ENCODE results near the gene HOPX. TPM values are rescaled to one million over a fixed set of nuclear protein-coding genes. Genes with fewer than 3 reads are reported as not detected.

HOPX gene
- total RNA-seq, 1 donor from 2014 or later: 42.1 TPM

- H3K27ac Mint-ChIP-seq: no peak overlapping the region
- H3K36me3 Mint-ChIP-seq: no peaks in the 10 kb centered on the region
- TF ChIP-seq CTCF (conservative IDR thresholded peaks at IDR 0.05): no peak
- no peak overlapping the region for H3K4me3 Mint-ChIP-seq
- no peaks in the 10 kb centered on the region for H3K4me1 Mint-ChIP-seq (ENCODE audit: unreplicated experiment)
- DNase-seq (ENCODE audit: extremely low spot score, unreplicated experiment): no peak
- no peaks in the 10 kb centered on the region for H3K27me3 Mint-ChIP-seq
- peaks cover 15% of the 10 kb centered on the region for H3K9me3 Mint-ChIP-seq
These were observed 54.7 kb downstream of the HOPX start for GRCh38 chr4:56626420-56626819.

GRCh38 chr4:56622176-56622575, 58.9 kb downstream of the HOPX start:
- Mint-ChIP-seq H3K4me3 (no peak overlapping the region), H3K9me3 (peaks cover 17% of the 10 kb centered on the region), H3K4me1 (ENCODE audit: unreplicated experiment) (peaks cover 5% of the 10 kb centered on the region), H3K27ac (no peak overlapping the region), H3K27me3 (no peaks in the 10 kb centered on the region), H3K36me3 (no peaks in the 10 kb centered on the region)
- no peak for DNase-seq (ENCODE audit: extremely low spot score, unreplicated experiment)
- no peak for TF ChIP-seq CTCF (conservative IDR thresholded peaks at IDR 0.05)

DNA sequence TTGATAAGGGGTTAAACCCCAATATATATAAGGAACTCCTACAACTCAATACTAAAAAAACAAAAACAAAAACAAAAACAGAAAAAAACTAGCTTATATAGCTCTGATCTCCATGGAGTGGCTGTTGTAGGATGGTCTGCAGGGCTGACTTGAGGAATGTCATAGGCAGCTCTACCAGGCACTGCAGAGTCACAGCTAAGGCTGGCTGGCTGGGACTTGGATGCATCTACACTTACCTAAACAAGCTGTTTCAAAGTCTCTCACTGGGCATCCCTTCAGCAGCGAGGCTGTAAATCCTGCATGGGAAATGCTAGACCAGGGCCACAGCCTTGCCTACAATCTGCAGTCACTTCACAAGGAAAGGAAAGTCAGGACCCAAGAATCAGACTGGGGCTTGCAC, 61.3 kb downstream of the HOPX start:
- Mint-ChIP-seq H3K4me3 (no peak overlapping the region), H3K27me3 (no peaks in the 10 kb centered on the region), H3K27ac (no peak overlapping the region), H3K4me1 (ENCODE audit: unreplicated experiment) (peaks cover 5% of the 10 kb centered on the region), H3K36me3 (no peaks in the 10 kb centered on the region), H3K9me3 (peaks cover 11% of the 10 kb centered on the region)
- DNase-seq (ENCODE audit: extremely low spot score, unreplicated experiment): no peak
- TF ChIP-seq CTCF (conservative IDR thresholded peaks at IDR 0.05): no peak

GRCh38 chr4:56619160-56619559, 61.9 kb downstream of the HOPX start:
- Mint-ChIP-seq H3K4me1 (ENCODE audit: unreplicated experiment) (peaks cover 5% of the 10 kb centered on the region), H3K9me3 (peaks cover 11% of the 10 kb centered on the region), H3K27me3 (no peaks in the 10 kb centered on the region), H3K36me3 (no peaks in the 10 kb centered on the region), H3K4me3 (no peak overlapping the region), H3K27ac (no peak overlapping the region)
- peak; percentile 31 for TF ChIP-seq CTCF (conservative IDR thresholded peaks at IDR 0.05)
- DNase-seq (ENCODE audit: extremely low spot score, unreplicated experiment): no peak

DNA sequence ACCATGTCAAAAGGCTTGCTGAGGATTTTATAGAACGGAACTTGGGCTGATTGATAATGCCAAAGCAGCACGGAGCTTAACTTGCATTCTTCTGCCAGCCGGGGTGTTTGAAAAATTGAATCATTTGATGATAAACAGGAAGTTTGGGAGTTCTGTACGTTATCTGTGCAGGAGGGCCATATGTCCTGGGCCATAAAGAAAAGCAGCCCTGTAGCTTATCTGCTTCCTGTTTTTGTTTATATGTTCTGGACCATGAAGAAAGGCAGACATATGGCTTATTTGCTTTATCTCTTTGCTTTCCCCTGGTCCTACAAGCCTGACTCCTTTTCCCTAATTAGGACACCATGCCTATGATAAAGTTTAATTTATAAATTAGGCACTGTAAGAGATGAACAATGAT, 62.4 kb downstream of the HOPX start:
- Mint-ChIP-seq H3K4me3 (no peak overlapping the region), H3K9me3 (peaks cover 7% of the 10 kb centered on the region), H3K4me1 (ENCODE audit: unreplicated experiment) (peaks cover 5% of the 10 kb centered on the region), H3K36me3 (no peaks in the 10 kb centered on the region), H3K27me3 (no peaks in the 10 kb centered on the region), H3K27ac (no peak overlapping the region)
- no peak for TF ChIP-seq CTCF (conservative IDR thresholded peaks at IDR 0.05)
- DNase-seq (ENCODE audit: extremely low spot score, unreplicated experiment): no peak

Data from type B pancreatic cell (in vitro differentiated cells).